ENCODE measurements around the gene TTLL5.

Gene TTLL5

DNA sequence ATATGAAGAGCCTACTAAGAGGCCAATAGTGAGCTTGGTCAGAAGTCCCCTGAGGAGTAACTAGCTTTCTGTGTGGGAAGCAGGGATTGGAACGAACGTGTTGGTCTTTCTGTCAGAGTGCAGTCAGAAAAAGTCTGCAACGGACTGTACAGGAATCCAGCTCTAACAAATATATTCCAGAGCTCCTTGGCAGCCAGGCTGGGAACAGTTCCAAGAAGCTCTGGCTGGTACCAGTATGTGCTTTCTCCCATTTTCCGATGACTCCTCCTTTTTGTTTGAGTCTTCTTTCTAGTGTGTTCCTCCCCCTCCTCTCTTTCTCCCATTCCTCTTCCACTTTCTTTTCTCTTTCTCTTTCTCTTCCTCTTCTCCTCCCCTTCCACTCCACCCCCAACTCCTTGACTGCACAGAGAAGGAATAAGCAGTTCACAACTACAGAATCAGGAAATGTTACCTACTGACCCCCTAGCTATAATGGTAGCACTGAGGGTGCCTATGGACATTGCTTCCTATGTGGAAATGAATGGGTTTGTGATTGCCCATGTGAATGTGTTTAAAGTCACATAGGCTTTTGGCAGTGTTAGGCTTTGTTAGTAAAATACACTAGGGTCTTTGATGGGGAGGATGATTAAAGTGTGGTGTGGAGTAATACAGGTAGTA, 59.9 kb downstream of the TTLL5 start:
- H2AK5ac ChIP-seq (ENCODE audit: low read length): no peak overlapping the region
- no peak overlapping the region for H3K9ac ChIP-seq (ENCODE audit: low read length)
- no peak overlapping the region for H3K4ac ChIP-seq (ENCODE audit: low read depth, low read length)
- no peak overlapping the region for H3K18ac ChIP-seq (ENCODE audit: low read length)
- no CpG with 5 or more reads among the region's 4 CpGs for WGBS (ENCODE audit: extremely low coverage, insufficient coverage, low lambda C conversion rate)
- H2BK5ac ChIP-seq (ENCODE audit: low read length): no peak overlapping the region
- H3K27ac ChIP-seq (ENCODE audit: low read depth, low read length): no peak overlapping the region
- H3K23ac ChIP-seq (ENCODE audit: low read length): no peak overlapping the region
- H3K4me3 ChIP-seq (ENCODE audit: low read length): no peak overlapping the region
- no peaks in the 10 kb centered on the region for H3K4me1 ChIP-seq (ENCODE audit: control insufficient read depth, low read depth, low read length)
- H4K8ac ChIP-seq (ENCODE audit: low read depth, low read length): no peak overlapping the region
- no peak overlapping the region for H3K4me2 ChIP-seq (ENCODE audit: low read length)
- H3K79me1 ChIP-seq (ENCODE audit: low read length): no peaks in the 10 kb centered on the region
- H2BK15ac ChIP-seq (replicated peaks; ENCODE audit: low read depth): no peak overlapping the region
- no peaks in the 10 kb centered on the region for H3K79me2 ChIP-seq (ENCODE audit: control insufficient read depth, insufficient read depth, low read length)
- DNase-seq: no peak
- no peaks in the 10 kb centered on the region for H3K27me3 ChIP-seq (ENCODE audit: insufficient read depth, low read length, poor library complexity)
- no peak overlapping the region for H3K56ac ChIP-seq (ENCODE audit: low read length)
- no peaks in the 10 kb centered on the region for H3K36me3 ChIP-seq (ENCODE audit: control insufficient read depth, insufficient read depth, low read length)
- no peak overlapping the region for H4K5ac ChIP-seq (ENCODE audit: low read length)
- H2BK120ac ChIP-seq (ENCODE audit: low read depth, low read length): no peak overlapping the region

DNA sequence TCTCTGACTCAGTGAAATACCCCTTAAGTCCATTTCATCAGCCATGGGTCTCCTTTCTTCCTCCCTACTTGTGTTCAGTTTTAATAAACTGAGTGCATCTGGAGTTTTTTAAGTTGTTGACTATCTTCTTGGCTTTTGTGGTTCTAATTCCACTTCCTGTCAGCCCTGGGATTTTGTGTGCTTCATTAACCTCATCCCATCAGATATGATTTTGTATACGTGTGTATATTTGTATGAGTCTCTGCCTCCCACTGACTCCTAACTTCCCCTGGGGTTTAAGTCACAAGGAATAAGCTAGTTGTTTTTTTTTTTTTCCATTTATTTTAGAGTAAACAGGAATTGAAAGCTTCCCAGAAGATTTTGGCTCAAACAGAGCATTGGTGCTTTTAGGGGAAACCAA, 62.7 kb downstream of the TTLL5 start:
- H3K79me1 ChIP-seq (ENCODE audit: low read length): no peaks in the 10 kb centered on the region
- no peak overlapping the region for H2BK15ac ChIP-seq (replicated peaks; ENCODE audit: low read depth)
- DNase-seq: no peak
- H3K27me3 ChIP-seq (ENCODE audit: insufficient read depth, low read length, poor library complexity): no peaks in the 10 kb centered on the region
- no peak overlapping the region for H3K4me2 ChIP-seq (ENCODE audit: low read length)
- no peak overlapping the region for H3K9ac ChIP-seq (ENCODE audit: low read length)
- H3K56ac ChIP-seq (ENCODE audit: low read length): no peak overlapping the region
- no peak overlapping the region for H4K8ac ChIP-seq (ENCODE audit: low read depth, low read length)
- H3K4me3 ChIP-seq (ENCODE audit: low read length): no peak overlapping the region
- no CpG with 5 or more reads among the region's 1 CpG for WGBS (ENCODE audit: extremely low coverage, insufficient coverage, low lambda C conversion rate)
- no peaks in the 10 kb centered on the region for H3K36me3 ChIP-seq (ENCODE audit: control insufficient read depth, insufficient read depth, low read length)
- no peak overlapping the region for H3K4ac ChIP-seq (ENCODE audit: low read depth, low read length)
- H3K4me1 ChIP-seq (ENCODE audit: control insufficient read depth, low read depth, low read length): no peaks in the 10 kb centered on the region
- H2AK5ac ChIP-seq (ENCODE audit: low read length): no peak overlapping the region
- H3K18ac ChIP-seq (ENCODE audit: low read length): no peak overlapping the region
- no peak overlapping the region for H4K5ac ChIP-seq (ENCODE audit: low read length)
- no peak overlapping the region for H3K27ac ChIP-seq (ENCODE audit: low read depth, low read length)
- H3K79me2 ChIP-seq (ENCODE audit: control insufficient read depth, insufficient read depth, low read length): no peaks in the 10 kb centered on the region
- no peak overlapping the region for H3K23ac ChIP-seq (ENCODE audit: low read length)
- H2BK5ac ChIP-seq (ENCODE audit: low read length): no peak overlapping the region
- no peak overlapping the region for H2BK120ac ChIP-seq (ENCODE audit: low read depth, low read length)

DNA sequence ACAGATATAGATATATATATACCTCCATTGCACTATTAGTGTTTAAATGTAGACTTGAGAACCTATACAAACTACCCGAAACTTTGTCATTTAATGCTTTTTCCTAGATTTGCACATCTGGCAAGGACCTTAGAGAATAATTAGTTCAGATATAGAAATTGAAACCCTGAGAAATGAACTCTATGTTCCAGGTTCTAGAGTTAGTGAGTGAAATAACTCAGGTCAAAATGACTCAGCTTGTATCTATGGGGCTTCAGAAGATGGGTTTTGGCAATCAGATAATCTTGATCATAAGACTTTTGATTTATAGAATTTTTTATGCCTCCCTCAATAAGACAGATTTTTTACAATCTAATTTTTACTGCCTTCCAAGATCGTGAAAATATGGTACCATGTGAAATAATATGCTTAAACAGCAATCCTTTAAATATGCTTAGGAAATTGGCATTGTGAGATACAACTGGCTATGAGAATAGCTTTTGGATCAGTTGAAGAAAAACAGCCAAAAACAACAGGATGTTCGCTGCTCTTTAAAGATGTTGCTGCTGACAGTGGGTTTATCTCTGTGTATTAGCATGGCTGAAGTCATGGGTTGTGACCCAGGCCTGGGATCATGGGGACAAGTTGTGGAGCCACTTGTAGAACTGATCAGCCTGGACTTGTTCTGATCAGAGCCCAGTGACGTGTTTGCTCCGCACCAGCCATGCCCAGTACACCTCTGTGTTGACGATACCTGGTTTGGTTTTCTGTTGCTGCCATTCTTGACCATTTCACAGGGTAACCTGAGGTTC, 63.6 kb downstream of the TTLL5 start:
- Histone ChIP-seq H3K4me1 (ENCODE audit: control insufficient read depth, low read depth, low read length) (no peaks in the 10 kb centered on the region), H3K4ac (ENCODE audit: low read depth, low read length) (no peak overlapping the region), H2BK120ac (ENCODE audit: low read depth, low read length) (no peak overlapping the region), H2BK5ac (ENCODE audit: low read length) (no peak overlapping the region), H3K23ac (ENCODE audit: low read length) (no peak overlapping the region), H2AK5ac (ENCODE audit: low read length) (no peak overlapping the region), H3K9ac (ENCODE audit: low read length) (no peak overlapping the region), H3K79me1 (ENCODE audit: low read length) (no peaks in the 10 kb centered on the region), H2BK15ac (replicated peaks; ENCODE audit: low read depth) (no peak overlapping the region), H3K27me3 (ENCODE audit: insufficient read depth, low read length, poor library complexity) (no peaks in the 10 kb centered on the region), H3K4me2 (ENCODE audit: low read length) (no peak overlapping the region), H4K5ac (ENCODE audit: low read length) (no peak overlapping the region), H3K79me2 (ENCODE audit: control insufficient read depth, insufficient read depth, low read length) (no peaks in the 10 kb centered on the region), H3K18ac (ENCODE audit: low read length) (no peak overlapping the region), H3K27ac (ENCODE audit: low read depth, low read length) (no peak overlapping the region), H3K4me3 (ENCODE audit: low read length) (no peak overlapping the region), H3K56ac (ENCODE audit: low read length) (no peak overlapping the region), H4K8ac (ENCODE audit: low read depth, low read length) (no peak overlapping the region), H3K36me3 (ENCODE audit: control insufficient read depth, insufficient read depth, low read length) (no peaks in the 10 kb centered on the region)
- no CpG with 5 or more reads among the region's 6 CpGs for WGBS (ENCODE audit: extremely low coverage, insufficient coverage, low lambda C conversion rate)
- no peak for DNase-seq

DNA sequence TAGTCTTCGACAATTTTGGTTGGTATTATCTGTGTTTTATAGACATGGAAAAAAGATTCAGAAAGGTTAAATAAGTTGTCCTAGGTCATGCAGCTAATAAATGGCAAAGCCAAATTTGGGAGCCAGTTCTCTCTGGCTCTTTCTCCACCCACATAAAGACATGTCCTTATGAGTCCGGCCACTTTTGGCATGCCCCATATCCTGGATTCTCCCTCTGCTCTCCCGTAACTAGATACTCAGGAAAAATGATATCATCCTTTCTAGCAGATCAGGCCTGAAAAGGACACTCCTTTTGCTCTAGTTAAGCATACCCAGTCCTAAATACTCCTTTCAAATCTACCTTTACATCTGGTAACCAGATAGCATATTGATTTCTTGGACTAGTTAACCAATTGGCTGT, 64.4 kb downstream of the TTLL5 start:
- no peaks in the 10 kb centered on the region for H3K27me3 ChIP-seq (ENCODE audit: insufficient read depth, low read length, poor library complexity)
- no peak overlapping the region for H3K18ac ChIP-seq (ENCODE audit: low read length)
- no peak overlapping the region for H3K4me2 ChIP-seq (ENCODE audit: low read length)
- no peaks in the 10 kb centered on the region for H3K79me1 ChIP-seq (ENCODE audit: low read length)
- no peaks in the 10 kb centered on the region for H3K36me3 ChIP-seq (ENCODE audit: control insufficient read depth, insufficient read depth, low read length)
- H3K79me2 ChIP-seq (ENCODE audit: control insufficient read depth, insufficient read depth, low read length): no peaks in the 10 kb centered on the region
- H2BK5ac ChIP-seq (ENCODE audit: low read length): no peak overlapping the region
- H3K4me3 ChIP-seq (ENCODE audit: low read length): no peak overlapping the region
- H3K23ac ChIP-seq (ENCODE audit: low read length): no peak overlapping the region
- H3K27ac ChIP-seq (ENCODE audit: low read depth, low read length): no peak overlapping the region
- no peak overlapping the region for H4K8ac ChIP-seq (ENCODE audit: low read depth, low read length)
- H2BK15ac ChIP-seq (replicated peaks; ENCODE audit: low read depth): no peak overlapping the region
- no peak overlapping the region for H4K5ac ChIP-seq (ENCODE audit: low read length)
- DNase-seq: no peak
- no peak overlapping the region for H3K9ac ChIP-seq (ENCODE audit: low read length)
- no peak overlapping the region for H3K56ac ChIP-seq (ENCODE audit: low read length)
- no peak overlapping the region for H2AK5ac ChIP-seq (ENCODE audit: low read length)
- no peak overlapping the region for H3K4ac ChIP-seq (ENCODE audit: low read depth, low read length)
- no peaks in the 10 kb centered on the region for H3K4me1 ChIP-seq (ENCODE audit: control insufficient read depth, low read depth, low read length)
- no CpG with 5 or more reads among the region's 3 CpGs for WGBS (ENCODE audit: extremely low coverage, insufficient coverage, low lambda C conversion rate)
- H2BK120ac ChIP-seq (ENCODE audit: low read depth, low read length): no peak overlapping the region

DNA sequence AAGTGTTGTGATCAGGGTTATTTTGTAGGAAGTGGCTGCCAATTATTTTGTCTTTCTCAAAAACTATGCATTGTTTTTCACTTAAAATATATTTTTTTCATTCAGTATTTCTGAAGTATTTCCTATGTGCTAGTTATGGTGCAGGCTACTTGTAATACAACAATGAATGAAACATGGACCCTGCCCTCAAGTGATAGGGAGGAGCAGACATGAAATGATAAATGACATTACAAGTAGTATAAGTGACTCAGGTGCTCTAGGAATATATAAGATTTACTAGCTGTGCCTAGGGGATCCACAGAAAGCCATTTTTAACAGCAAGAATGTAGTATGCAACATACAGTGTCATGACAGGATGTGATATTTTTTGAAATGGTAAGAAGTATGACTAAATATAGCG, 65.3 kb downstream of the TTLL5 start:
- Histone ChIP-seq H3K27ac (ENCODE audit: low read depth, low read length) (no peak overlapping the region), H4K5ac (ENCODE audit: low read length) (no peak overlapping the region), H3K56ac (ENCODE audit: low read length) (no peak overlapping the region), H2BK5ac (ENCODE audit: low read length) (no peak overlapping the region), H4K8ac (ENCODE audit: low read depth, low read length) (no peak overlapping the region), H3K36me3 (ENCODE audit: control insufficient read depth, insufficient read depth, low read length) (no peaks in the 10 kb centered on the region), H3K4me2 (ENCODE audit: low read length) (no peak overlapping the region), H3K79me1 (ENCODE audit: low read length) (no peaks in the 10 kb centered on the region), H3K27me3 (ENCODE audit: insufficient read depth, low read length, poor library complexity) (no peaks in the 10 kb centered on the region), H3K79me2 (ENCODE audit: control insufficient read depth, insufficient read depth, low read length) (no peaks in the 10 kb centered on the region), H2AK5ac (ENCODE audit: low read length) (no peak overlapping the region), H3K9ac (ENCODE audit: low read length) (no peak overlapping the region), H3K4me3 (ENCODE audit: low read length) (no peak overlapping the region), H3K18ac (ENCODE audit: low read length) (no peak overlapping the region), H2BK120ac (ENCODE audit: low read depth, low read length) (no peak overlapping the region), H3K4me1 (ENCODE audit: control insufficient read depth, low read depth, low read length) (no peaks in the 10 kb centered on the region), H3K23ac (ENCODE audit: low read length) (no peak overlapping the region), H2BK15ac (replicated peaks; ENCODE audit: low read depth) (no peak overlapping the region), H3K4ac (ENCODE audit: low read depth, low read length) (no peak overlapping the region)
- no peak for DNase-seq
- 100% methylated on average over 1 of the region's 1 CpG for WGBS (ENCODE audit: extremely low coverage, insufficient coverage, low lambda C conversion rate)

Measured in mesendoderm (in vitro differentiated cells).